Activated B cell treated with CpG ODN at 0.5 μM for 24 hours (primary cell): ENCODE data around the gene PRPH. TPM values are rescaled to one million over a fixed set of nuclear protein-coding genes. Genes with fewer than 3 reads are reported as not detected.

ENCODE experiments used
- total RNA-seq: library from RNA; stranded (reverse); gene quantifications from 2 replicates; pipeline ENCODE4 v1.2.3, GENCODE V29; 2022

Gene PRPH
- total RNA-seq, 1 donor from 2014 or later, result not detected

Other genes with a start within 250 kb of the PRPH start
- gene KMT2D, start 234.4 kb upstream of the PRPH start, total RNA-seq, result 127 and 136 TPM in 2 replicates
- 3.2 and 3.3 TPM in 2 replicates for gene RHEBL1, start 225.2 kb upstream of the PRPH start, total RNA-seq
- 0.09 TPM in 1 of 2 replicates, not detected in the other for gene DHH, start 200.3 kb upstream of the PRPH start, total RNA-seq
- gene LMBR1L, start 184.3 kb upstream of the PRPH start, total RNA-seq, result 64.2 and 79.9 TPM in 2 replicates
- 916 and 951 TPM in 2 replicates for gene TUBA1B, start 163.8 kb upstream of the PRPH start, total RNA-seq
- 114 and 115 TPM in 2 replicates for gene TUBA1A, start 106.1 kb upstream of the PRPH start, total RNA-seq
- gene TUBA1C, start 30.1 kb upstream of the PRPH start, total RNA-seq, result 141 and 142 TPM in 2 replicates
- 2.0 and 3.1 TPM in 2 replicates for gene TROAP, start 28.1 kb downstream of the PRPH start, total RNA-seq
- not detected in 2 replicates for gene C1QL4, start 42.0 kb downstream of the PRPH start, total RNA-seq
- not detected in 2 replicates for gene DNAJC22, start 51.7 kb downstream of the PRPH start, total RNA-seq
- gene SPATS2, start 72.3 kb downstream of the PRPH start, total RNA-seq, result 18.9 and 22.2 TPM in 2 replicates
- gene KCNH3, start 243.9 kb downstream of the PRPH start, total RNA-seq, result 0.27 and 0.44 TPM in 2 replicates